Colonic mucosa (tissue), 4 donors: Measurements from ENCODE around the gene AGBL1. TPM values are rescaled to one million over a fixed set of nuclear protein-coding genes. Genes with fewer than 3 reads are reported as not detected.

Experiments used
- DNase-seq: peaks from one replicate; pipeline ENCODE4 v3.0.0-alpha.2; 2020
- H3K27ac ChIP-seq: fragments of 200-600 bp; one replicate; pipeline ENCODE4 v1.8.0; 2021
- H3K27me3 ChIP-seq: fragments of 200-600 bp; one replicate; pipeline ENCODE4 v1.8.0; 2021
- H3K36me3 ChIP-seq: fragments of 200-600 bp; one replicate; pipeline ENCODE4 v1.8.0; 2021
- H3K4me1 ChIP-seq: fragments of 200-600 bp; one replicate; pipeline ENCODE4 v1.8.0; 2021; ENCODE audit warnings: mild to moderate bottlenecking
- H3K4me3 ChIP-seq: fragments of 200-600 bp; one replicate; pipeline ENCODE4 v1.8.0; 2021
- H3K9ac ChIP-seq, 2 donors: one replicate each; pipeline ENCODE4 v1.7.0; 2013; ENCODE audit warnings: control low read depth in 2 of 2, low read depth in 2 of 2, low read length in 2 of 2
- H3K9me3 ChIP-seq: fragments of 200-600 bp; one replicate; pipeline ENCODE4 v1.8.0; 2021
- CTCF ChIP-seq: fragments of 200-600 bp; IDR thresholded peaks from one replicate; pipeline ENCODE4 v1.8.0; 2022; ENCODE audit warnings: antibody characterized with exemption, mild to moderate bottlenecking
- intact Hi-C: fragments of 100-400 bp; cut with DNase I; formaldehyde crosslinking; loops from one replicate; pipeline ENCODE4 v1.14.1; 2022
- total RNA-seq, 2 donors: library from RNA; stranded (reverse); fragmentation: NEBNext Ultra II Directional in 1 of 2; extraction: Animal tissue kit (Norgen Biotek cat#: 25700) in 1 of 2; gene quantifications; one replicate each; pipeline ENCODE4 v1.2.1, GENCODE V29; 2021
- donor health status: healthy.
- donor health status: DM: no; HTN: no; CAD: no.
- donor health status: DM: no; HTN: no; CAD: no.

AGBL1 gene
- total RNA-seq, 2 donors from 2014 or later = 0.10 to 0.24 TPM

GRCh38 chr15:86300390-86301125, 220.9 kb downstream of the AGBL1 start:
- H3K9ac ChIP-seq = no peak overlapping the region
- no peaks in the 10 kb centered on the region for H3K9me3 ChIP-seq
- H3K4me1 ChIP-seq = no peaks in the 10 kb centered on the region
- no peak for DNase-seq
- TF ChIP-seq CTCF = no peak
- H3K27ac ChIP-seq = no peak overlapping the region
- no peaks in the 10 kb centered on the region for H3K27me3 ChIP-seq
- H3K36me3 ChIP-seq = no peaks in the 10 kb centered on the region
- no peak overlapping the region for H3K4me3 ChIP-seq
- intact Hi-C loops = no loop called here

- Histone ChIP-seq H3K27ac (no peak overlapping the region), H3K36me3 (no peaks in the 10 kb centered on the region), H3K4me3 (no peak overlapping the region), H3K9ac (no peak overlapping the region), H3K4me1 (no peaks in the 10 kb centered on the region), H3K27me3 (no peaks in the 10 kb centered on the region), H3K9me3 (no peaks in the 10 kb centered on the region)
- no peak for DNase-seq
- no peak for TF ChIP-seq CTCF
- intact Hi-C loops = no loop called here
Measured at GRCh38 chr15:86311568-86312280, 232.1 kb downstream of the AGBL1 start.

GRCh38 chr15:86312486-86312885, 232.8 kb downstream of the AGBL1 start:
- Histone ChIP-seq H3K27me3 (no peaks in the 10 kb centered on the region), H3K9ac (no peak overlapping the region), H3K9me3 (no peaks in the 10 kb centered on the region), H3K4me3 (no peak overlapping the region), H3K4me1 (no peaks in the 10 kb centered on the region), H3K27ac (no peak overlapping the region), H3K36me3 (no peaks in the 10 kb centered on the region)
- intact Hi-C loops = no loop called here
- no peak for DNase-seq
- TF ChIP-seq CTCF = no peak

GRCh38 chr15:86316216-86316615, 236.5 kb downstream of the AGBL1 start:
- H3K4me1 ChIP-seq = no peaks in the 10 kb centered on the region
- no peak for DNase-seq
- H3K9me3 ChIP-seq = no peaks in the 10 kb centered on the region
- TF ChIP-seq CTCF = no peak
- no peaks in the 10 kb centered on the region for H3K27me3 ChIP-seq
- no peak overlapping the region for H3K9ac ChIP-seq
- intact Hi-C loops = no loop called here
- no peak overlapping the region for H3K4me3 ChIP-seq
- H3K36me3 ChIP-seq = no peaks in the 10 kb centered on the region
- H3K27ac ChIP-seq = no peak overlapping the region

GRCh38 chr15:86316726-86317383, 237.2 kb downstream of the AGBL1 start:
- H3K9ac ChIP-seq = no peak overlapping the region
- no peaks in the 10 kb centered on the region for H3K4me1 ChIP-seq
- no peak overlapping the region for H3K27ac ChIP-seq
- no peak for DNase-seq
- no peaks in the 10 kb centered on the region for H3K27me3 ChIP-seq
- intact Hi-C loops = no loop called here
- no peaks in the 10 kb centered on the region for H3K36me3 ChIP-seq
- TF ChIP-seq CTCF = no peak
- H3K4me3 ChIP-seq = no peak overlapping the region
- no peaks in the 10 kb centered on the region for H3K9me3 ChIP-seq
